Nephron progenitor cell (in vitro differentiated cells): ENCODE measurements around the gene OR51B6.

Experiments used
- DNase-seq: peaks from one replicate; pipeline ENCODE4 v3.0.0; 2021
- H3K27ac Mint-ChIP-seq: 2 replicates; pipeline ENCODE4 v1.8.0; 2021; ENCODE audit warnings: mild to moderate bottlenecking, moderate library complexity, mixed read lengths
- H3K27me3 Mint-ChIP-seq: 2 replicates; pipeline ENCODE4 v1.8.0; 2021; ENCODE audit warnings: mild to moderate bottlenecking, low read depth, mixed read lengths; ENCODE audit not compliant: poor library complexity
- H3K36me3 Mint-ChIP-seq: 2 replicates; pipeline ENCODE4 v1.8.0; 2021; ENCODE audit warnings: low read depth, mixed read lengths
- H3K4me1 Mint-ChIP-seq: 2 replicates; pipeline ENCODE4 v1.8.0; 2021; ENCODE audit warnings: mixed read lengths
- H3K4me3 Mint-ChIP-seq: 2 replicates; pipeline ENCODE4 v1.8.0; 2021; ENCODE audit warnings: mild to moderate bottlenecking, moderate library complexity, mixed read lengths
- H3K9me3 Mint-ChIP-seq: 2 replicates; pipeline ENCODE4 v1.8.0; 2021; ENCODE audit warnings: mild to moderate bottlenecking, moderate library complexity, mixed read lengths
- CTCF ChIP-seq: fragments of 200-600 bp; sonication (generic); IDR thresholded peaks from 2 replicates; pipeline ENCODE4 v1.5.0; 2021; ENCODE audit warnings: antibody characterized with exemption

Gene OR51B6

GRCh38 chr11:5394091-5394490 lies 42.8 kb downstream of the OR51B6 start:
- Mint-ChIP-seq H3K27ac (no peak overlapping the region), H3K36me3 (no peaks in the 10 kb centered on the region), H3K4me3 (no peak overlapping the region), H3K9me3 (no peaks in the 10 kb centered on the region), H3K4me1 (peaks cover 8% of the 10 kb centered on the region), H3K27me3 (peaks cover 13% of the 10 kb centered on the region)
- DNase-seq, result no peak
- no peak for TF ChIP-seq CTCF

DNA sequence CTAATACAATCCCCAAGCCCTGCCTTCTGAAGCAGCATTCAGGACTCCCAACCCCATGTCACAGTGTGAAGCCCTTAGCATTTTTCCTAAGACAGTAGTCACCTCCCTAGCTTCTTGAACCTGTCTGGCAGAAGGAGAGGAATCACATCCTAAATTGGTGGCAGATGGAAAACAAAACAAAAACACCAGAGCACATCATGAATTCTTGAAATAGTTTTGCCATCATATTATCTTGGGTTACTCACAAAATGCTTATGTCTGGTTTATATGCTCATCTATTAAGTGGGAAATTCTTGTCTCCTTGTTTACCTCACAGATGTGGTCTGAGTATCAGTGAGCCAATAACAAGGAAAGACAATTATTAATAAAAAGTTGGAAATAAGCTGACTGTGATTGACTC lies 47.6 kb downstream of the OR51B6 start:
- no peak for DNase-seq
- Mint-ChIP-seq H3K9me3 (no peaks in the 10 kb centered on the region), H3K4me1 (peaks cover 8% of the 10 kb centered on the region), H3K27ac (no peak overlapping the region), H3K4me3 (no peak overlapping the region), H3K36me3 (no peaks in the 10 kb centered on the region), H3K27me3 (peaks cover 14% of the 10 kb centered on the region)
- no peak for TF ChIP-seq CTCF
